Neural cell (in vitro differentiated cells): ENCODE data around the gene TNIP2. TPM values are rescaled to one million over a fixed set of nuclear protein-coding genes. Genes with fewer than 3 reads are reported as not detected.

ENCODE experiments used
- H2AFZ ChIP-seq: fragments of 200-600, 300-800 bp; sonication (generic), shearing (Covaris generic); 2 replicates; pipeline ENCODE4 v1.6.0; 2014; ENCODE audit warnings: low read depth, mild to moderate bottlenecking, antibody characterized with exemption, low read length, moderate library complexity
- H3F3A ChIP-seq: fragments of 200-600 bp; shearing (Covaris generic); 2 replicates; pipeline ENCODE4 v1.6.1; 2016; ENCODE audit warnings: mild to moderate bottlenecking, moderate library complexity, mixed read lengths, antibody characterized with exemption, low read length; ENCODE audit not compliant: insufficient read depth, poor library complexity, severe bottlenecking
- H3K27ac ChIP-seq: fragments of 200-600, 300-800 bp; sonication (generic), shearing (Covaris generic); 2 replicates; pipeline ENCODE4 v1.5.1; 2014; ENCODE audit warnings: mild to moderate bottlenecking, low read length, moderate library complexity
- H3K27me3 ChIP-seq: fragments of 300-800, 200-600 bp; sonication (generic), shearing (Covaris generic); 2 replicates; pipeline ENCODE4 v1.6.0; 2014; ENCODE audit warnings: mild to moderate bottlenecking, low read depth, low read length, moderate library complexity; ENCODE audit not compliant: insufficient read depth
- H3K36me3 ChIP-seq: fragments of 300-800, 200-600 bp; sonication (generic), shearing (Covaris generic); 2 replicates; pipeline ENCODE4 v1.5.1; 2014; ENCODE audit warnings: mild to moderate bottlenecking, antibody characterized with exemption, low read length, moderate library complexity; ENCODE audit not compliant: insufficient read depth
- H3K4me2 ChIP-seq: fragments of 300-800, 200-600 bp; sonication (generic), shearing (Covaris generic); 2 replicates; pipeline ENCODE4 v1.6.0; 2014; ENCODE audit warnings: mild to moderate bottlenecking, low read length
- H3K4me3 ChIP-seq: fragments of 300-800, 200-600 bp; sonication (generic), shearing (Covaris generic); 2 replicates; pipeline ENCODE4 v1.5.1; 2014; ENCODE audit warnings: mild to moderate bottlenecking, low read length, moderate library complexity
- H3K79me2 ChIP-seq: fragments of 200-600 bp; shearing (Covaris generic); replicated peaks from 2 replicates; pipeline ENCODE4 v1.6.0; 2014; ENCODE audit warnings: mild to moderate bottlenecking, low read length, moderate library complexity; ENCODE audit not compliant: insufficient read depth
- H3K9ac ChIP-seq: fragments of 300-800, 200-600 bp; sonication (generic), shearing (Covaris generic); 2 replicates; pipeline ENCODE4 v1.6.1; 2016; ENCODE audit warnings: mild to moderate bottlenecking, low read length, mixed read lengths
- H3K9me2 ChIP-seq: fragments of 200-600 bp; shearing (Covaris generic); 2 replicates; pipeline ENCODE4 v1.6.1; 2016; ENCODE audit warnings: mild to moderate bottlenecking, low read length, mixed read lengths; ENCODE audit not compliant: insufficient read depth
- H3K9me3 ChIP-seq: fragments of 200-600, 300-800 bp; sonication (generic), shearing (Covaris generic); 2 replicates; pipeline ENCODE4 v1.6.1; 2016; ENCODE audit warnings: mild to moderate bottlenecking, mixed run types, low read length, moderate library complexity, mixed read lengths
- H4K20me1 ChIP-seq: fragments of 200-600 bp; shearing (Covaris generic); 2 replicates; pipeline ENCODE4 v1.6.1; 2016; ENCODE audit warnings: mild to moderate bottlenecking, mixed run types; ENCODE audit not compliant: insufficient read depth
- EP300 ChIP-seq: fragments of 450-650 bp; conservative IDR thresholded peaks from 2 replicates; pipeline ENCODE4 v1.6.1; 2014; ENCODE audit warnings: antibody characterized with exemption, mild to moderate bottlenecking, moderate library complexity; ENCODE audit not compliant: poor library complexity, severe bottlenecking
- EZH2 ChIP-seq: fragments of 200-600, 300-800 bp; shearing (Covaris generic), sonication (generic); IDR thresholded peaks from 2 replicates; pipeline ENCODE4 v1.6.1; 2014; ENCODE audit warnings: antibody characterized with exemption, low read length, borderline replicate concordance, mild to moderate bottlenecking; ENCODE audit not compliant: insufficient read depth, poor library complexity, severe bottlenecking
- MXI1 ChIP-seq: fragments of 450-650 bp; conservative IDR thresholded peaks from 2 replicates; pipeline ENCODE4 v1.6.1; 2014; ENCODE audit warnings: antibody characterized with exemption, mild to moderate bottlenecking; ENCODE audit not compliant: poor library complexity, severe bottlenecking
- POLR2AphosphoS5 ChIP-seq: IDR thresholded peaks from 2 replicates; pipeline ENCODE4 v1.6.1; 2012
- RAD21 ChIP-seq: fragments of 450-650 bp; conservative IDR thresholded peaks from 2 replicates; pipeline ENCODE4 v1.6.1; 2014; ENCODE audit warnings: antibody characterized with exemption, mild to moderate bottlenecking, moderate library complexity
- SMC3 ChIP-seq: fragments of 450-650 bp; conservative IDR thresholded peaks from 2 replicates; pipeline ENCODE4 v1.6.1; 2014; ENCODE audit warnings: antibody characterized with exemption, mild to moderate bottlenecking, moderate library complexity; ENCODE audit not compliant: poor library complexity
- TAF1 ChIP-seq: IDR thresholded peaks from 2 replicates; pipeline ENCODE4 v1.6.1; 2012; ENCODE audit warnings: low read depth
- polyA plus RNA-seq: library from polyadenylated mRNA; depleted of rRNA; stranded (reverse); fragments of >200 nt; gene quantifications from 2 replicates; pipeline ENCODE4 v1.2.3, GENCODE V29; 2014
- TF ChIP-seq, protein P1 (sequence below): fragments of 450-650 bp; IDR thresholded peaks from 2 replicates; pipeline ENCODE4 v1.5.1; 2014; ENCODE audit warnings: antibody characterized with exemption, mild to moderate bottlenecking, moderate library complexity; ENCODE audit not compliant: poor library complexity, severe bottlenecking
- TF ChIP-seq, protein P2 (sequence below): IDR thresholded peaks from 2 replicates; pipeline ENCODE4 v1.6.1; 2012; ENCODE audit warnings: borderline replicate concordance

TNIP2 gene
- polyA plus RNA-seq, 1 donor from 2014 or later: 13.0 TPM

DNA sequence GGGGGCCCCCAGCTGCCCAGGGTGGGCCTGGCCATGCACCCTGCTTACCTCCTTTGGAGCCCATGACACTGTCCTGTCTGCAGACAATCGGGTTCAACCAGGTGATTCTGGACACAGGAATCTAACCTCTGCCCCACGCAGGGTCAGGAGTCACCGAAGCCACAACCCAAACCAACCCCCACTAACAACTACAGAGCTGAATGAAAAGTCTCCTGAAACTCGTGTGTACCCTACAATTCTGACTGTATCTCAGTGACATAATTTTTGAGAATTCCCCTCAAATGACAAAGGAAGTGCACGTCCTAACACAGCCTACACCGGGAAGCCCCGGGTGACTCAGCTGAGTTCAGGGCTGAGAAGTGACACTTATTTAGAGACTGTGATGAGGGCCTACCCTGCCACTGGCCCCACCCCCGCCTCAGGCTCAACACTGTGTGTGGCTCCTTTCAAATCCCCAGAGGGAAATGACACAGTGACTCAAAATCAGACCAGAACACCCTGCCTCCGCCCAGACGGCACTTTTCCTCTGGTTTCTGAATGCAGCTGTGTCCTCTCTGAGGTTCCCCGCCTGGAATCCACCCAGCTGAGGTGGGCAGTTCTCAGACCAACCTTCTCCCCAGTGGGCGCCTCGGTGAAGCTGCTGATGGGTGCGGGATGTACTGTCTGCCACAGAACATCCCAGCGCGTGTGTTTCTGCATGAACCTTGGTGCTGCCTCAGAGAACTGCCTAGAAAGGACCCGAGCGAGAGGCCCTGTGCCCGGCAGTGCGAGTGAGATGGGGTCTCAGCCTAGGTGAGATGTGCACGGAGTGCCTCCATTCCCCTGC is 9.9 kb downstream of the TNIP2 start:
- no peaks in the 10 kb centered on the region for H3K9me2 ChIP-seq
- H3K27me3 ChIP-seq: no peaks in the 10 kb centered on the region
- H3K4me2 ChIP-seq: no peak overlapping the region
- H3F3A ChIP-seq: no peaks in the 10 kb centered on the region
- H3K9ac ChIP-seq: no peak overlapping the region
- H3K9me3 ChIP-seq: no peaks in the 10 kb centered on the region
- no peaks in the 10 kb centered on the region for H3K79me2 ChIP-seq
- H3K36me3 ChIP-seq: no peaks in the 10 kb centered on the region
- no peaks in the 10 kb centered on the region for H4K20me1 ChIP-seq
- H2AFZ ChIP-seq: no peak overlapping the region
- no peak overlapping the region for H3K27ac ChIP-seq
- TF ChIP-seq, protein P1, sequence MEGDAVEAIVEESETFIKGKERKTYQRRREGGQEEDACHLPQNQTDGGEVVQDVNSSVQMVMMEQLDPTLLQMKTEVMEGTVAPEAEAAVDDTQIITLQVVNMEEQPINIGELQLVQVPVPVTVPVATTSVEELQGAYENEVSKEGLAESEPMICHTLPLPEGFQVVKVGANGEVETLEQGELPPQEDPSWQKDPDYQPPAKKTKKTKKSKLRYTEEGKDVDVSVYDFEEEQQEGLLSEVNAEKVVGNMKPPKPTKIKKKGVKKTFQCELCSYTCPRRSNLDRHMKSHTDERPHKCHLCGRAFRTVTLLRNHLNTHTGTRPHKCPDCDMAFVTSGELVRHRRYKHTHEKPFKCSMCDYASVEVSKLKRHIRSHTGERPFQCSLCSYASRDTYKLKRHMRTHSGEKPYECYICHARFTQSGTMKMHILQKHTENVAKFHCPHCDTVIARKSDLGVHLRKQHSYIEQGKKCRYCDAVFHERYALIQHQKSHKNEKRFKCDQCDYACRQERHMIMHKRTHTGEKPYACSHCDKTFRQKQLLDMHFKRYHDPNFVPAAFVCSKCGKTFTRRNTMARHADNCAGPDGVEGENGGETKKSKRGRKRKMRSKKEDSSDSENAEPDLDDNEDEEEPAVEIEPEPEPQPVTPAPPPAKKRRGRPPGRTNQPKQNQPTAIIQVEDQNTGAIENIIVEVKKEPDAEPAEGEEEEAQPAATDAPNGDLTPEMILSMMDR: no peak
- no peak for TF ChIP-seq TAF1
- TF ChIP-seq POLR2AphosphoS5: no peak
- TF ChIP-seq SMC3: no peak
- H3K4me3 ChIP-seq: no peak overlapping the region

DNA sequence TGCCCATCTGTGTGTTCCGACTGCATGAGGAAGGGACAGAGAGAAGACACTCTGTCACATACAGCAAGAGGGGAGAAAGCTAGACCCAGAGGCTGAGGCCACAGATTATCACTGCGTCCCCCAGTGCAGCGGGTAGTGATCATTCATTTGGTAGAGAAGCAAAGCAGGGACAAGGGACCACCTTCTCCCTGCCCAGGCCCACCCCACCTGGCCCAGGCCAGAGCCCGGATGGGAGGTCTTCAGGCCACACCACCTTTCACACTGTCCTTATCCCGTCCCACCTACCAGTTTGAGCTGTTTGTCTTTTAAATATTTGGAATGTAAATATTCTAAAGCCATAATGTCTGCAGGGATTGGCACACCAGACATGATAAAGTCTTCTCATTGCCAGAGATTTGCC is 10.6 kb downstream of the TNIP2 start:
- Histone ChIP-seq H3K36me3 (no peaks in the 10 kb centered on the region), H2AFZ (no peak overlapping the region), H3K27me3 (no peaks in the 10 kb centered on the region), H3K27ac (no peak overlapping the region), H3F3A (no peaks in the 10 kb centered on the region), H3K4me3 (no peak overlapping the region), H3K79me2 (no peaks in the 10 kb centered on the region), H3K9me3 (no peaks in the 10 kb centered on the region), H3K9ac (no peak overlapping the region), H4K20me1 (no peaks in the 10 kb centered on the region), H3K9me2 (no peaks in the 10 kb centered on the region), H3K4me2 (no peak overlapping the region)
- TF ChIP-seq MXI1 (no peak), EZH2 (no peak), EP300 (no peak), SMC3 (no peak), TAF1 (no peak), RAD21 (no peak), POLR2AphosphoS5 (no peak)
- TF ChIP-seq, protein P1: no peak
- TF ChIP-seq, protein P2, sequence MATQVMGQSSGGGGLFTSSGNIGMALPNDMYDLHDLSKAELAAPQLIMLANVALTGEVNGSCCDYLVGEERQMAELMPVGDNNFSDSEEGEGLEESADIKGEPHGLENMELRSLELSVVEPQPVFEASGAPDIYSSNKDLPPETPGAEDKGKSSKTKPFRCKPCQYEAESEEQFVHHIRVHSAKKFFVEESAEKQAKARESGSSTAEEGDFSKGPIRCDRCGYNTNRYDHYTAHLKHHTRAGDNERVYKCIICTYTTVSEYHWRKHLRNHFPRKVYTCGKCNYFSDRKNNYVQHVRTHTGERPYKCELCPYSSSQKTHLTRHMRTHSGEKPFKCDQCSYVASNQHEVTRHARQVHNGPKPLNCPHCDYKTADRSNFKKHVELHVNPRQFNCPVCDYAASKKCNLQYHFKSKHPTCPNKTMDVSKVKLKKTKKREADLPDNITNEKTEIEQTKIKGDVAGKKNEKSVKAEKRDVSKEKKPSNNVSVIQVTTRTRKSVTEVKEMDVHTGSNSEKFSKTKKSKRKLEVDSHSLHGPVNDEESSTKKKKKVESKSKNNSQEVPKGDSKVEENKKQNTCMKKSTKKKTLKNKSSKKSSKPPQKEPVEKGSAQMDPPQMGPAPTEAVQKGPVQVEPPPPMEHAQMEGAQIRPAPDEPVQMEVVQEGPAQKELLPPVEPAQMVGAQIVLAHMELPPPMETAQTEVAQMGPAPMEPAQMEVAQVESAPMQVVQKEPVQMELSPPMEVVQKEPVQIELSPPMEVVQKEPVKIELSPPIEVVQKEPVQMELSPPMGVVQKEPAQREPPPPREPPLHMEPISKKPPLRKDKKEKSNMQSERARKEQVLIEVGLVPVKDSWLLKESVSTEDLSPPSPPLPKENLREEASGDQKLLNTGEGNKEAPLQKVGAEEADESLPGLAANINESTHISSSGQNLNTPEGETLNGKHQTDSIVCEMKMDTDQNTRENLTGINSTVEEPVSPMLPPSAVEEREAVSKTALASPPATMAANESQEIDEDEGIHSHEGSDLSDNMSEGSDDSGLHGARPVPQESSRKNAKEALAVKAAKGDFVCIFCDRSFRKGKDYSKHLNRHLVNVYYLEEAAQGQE: no peak
